H1 (cell line): Measurements from ENCODE around the gene SPACA7.

ENCODE experiments used
- CEBPB ChIP-seq: IDR thresholded peaks from 2 replicates; pipeline ENCODE4 v1.6.1; 2012; ENCODE audit warnings: low read depth, low read length
- EP300 ChIP-seq, 2 experiments: IDR thresholded peaks; 1 replicate in 1 of 2; 2 replicates in 1 of 2; pipeline ENCODE4 v1.6.1; 2011 to 2012; ENCODE audit warnings: low read depth in 2 of 2, low read length in 2 of 2, mild to moderate bottlenecking in 2 of 2, borderline replicate concordance in 1 of 2, inconsistent platforms in 1 of 2, moderate library complexity in 1 of 2
- EZH2 ChIP-seq: fragments of 200-600 bp; sonication (generic); IDR thresholded peaks from 2 replicates; pipeline ENCODE4 v1.7.1; 2012; ENCODE audit warnings: low read depth, mild to moderate bottlenecking, moderate library complexity, low read length, inconsistent platforms; ENCODE audit not compliant: severe bottlenecking
- FOSL1 ChIP-seq: IDR thresholded peaks from 2 replicates; pipeline ENCODE4 v1.6.1; 2011; ENCODE audit warnings: mild to moderate bottlenecking, low read depth, low read length, moderate library complexity; ENCODE audit not compliant: insufficient read depth
- JUN ChIP-seq: IDR thresholded peaks from 2 replicates; pipeline ENCODE4 v1.6.1; 2011; ENCODE audit warnings: low read depth, mild to moderate bottlenecking, improper control_type of control experiment, low read length
- MAFK ChIP-seq: IDR thresholded peaks from 2 replicates; pipeline ENCODE4 v1.6.1; 2012; ENCODE audit warnings: low read depth, mild to moderate bottlenecking, improper control_type of control experiment, low read length
- POLR2A ChIP-seq, 2 experiments: IDR thresholded peaks; 1 replicate in 1 of 2; 2 replicates in 1 of 2; pipeline ENCODE4 v1.6.1; 2011; ENCODE audit warnings: low read depth in 2 of 2, low read length in 2 of 2, mild to moderate bottlenecking in 2 of 2; ENCODE audit errors: control extremely low read depth in 1 of 2
- POLR2AphosphoS5 ChIP-seq: IDR thresholded peaks from 2 replicates; pipeline ENCODE4 v1.6.1; 2011; ENCODE audit warnings: low read depth, low read length
- SIN3A ChIP-seq, 2 experiments: IDR thresholded peaks in 1 of 2; conservative IDR thresholded peaks in 1 of 2; 2 replicates each; pipeline ENCODE4 v1.6.1; 2011 to 2012; ENCODE audit warnings: low read length in 2 of 2, improper control_type of control experiment in 1 of 2, low read depth in 1 of 2, mild to moderate bottlenecking in 1 of 2
- TBP ChIP-seq: IDR thresholded peaks from 2 replicates; pipeline ENCODE4 v1.6.1; 2011; ENCODE audit warnings: low read depth, low read length, improper control_type of control experiment
- TEAD4 ChIP-seq: IDR thresholded peaks from 2 replicates; pipeline ENCODE4 v1.6.1; 2012; ENCODE audit warnings: low read depth, low read length, inconsistent platforms, mixed read lengths
- ZNF274 ChIP-seq: IDR thresholded peaks from 2 replicates; pipeline ENCODE4 v1.7.0; 2012; ENCODE audit warnings: low read length, borderline replicate concordance; ENCODE audit errors: extremely low read depth
- TF ChIP-seq, protein P1 (sequence below), 3 experiments: IDR thresholded peaks; 1 replicate in 2 of 3; 2 replicates in 1 of 3; pipeline versions ENCODE4 v1.5.1 to v1.6.1; 2011; ENCODE audit warnings: low read length in 3 of 3, mild to moderate bottlenecking in 3 of 3, inconsistent platforms in 2 of 3, low read depth in 1 of 3, moderate library complexity in 1 of 3; ENCODE audit not compliant: insufficient read depth in 1 of 3; ENCODE audit errors: control extremely low read depth in 1 of 3

GRCh38 chr13:112462408-112462807, 86.3 kb downstream of the SPACA7 start:
- no peak for TF ChIP-seq POLR2A (IDR thresholded peaks at IDR 0.05; ENCODE audit: control extremely low read depth in 1 of 2, low read depth in 2 of 2, low read length in 2 of 2)
- no peak for TF ChIP-seq POLR2AphosphoS5
- TF ChIP-seq FOSL1 = no peak
- TF ChIP-seq ZNF274 = no peak
- TF ChIP-seq, protein P1, sequence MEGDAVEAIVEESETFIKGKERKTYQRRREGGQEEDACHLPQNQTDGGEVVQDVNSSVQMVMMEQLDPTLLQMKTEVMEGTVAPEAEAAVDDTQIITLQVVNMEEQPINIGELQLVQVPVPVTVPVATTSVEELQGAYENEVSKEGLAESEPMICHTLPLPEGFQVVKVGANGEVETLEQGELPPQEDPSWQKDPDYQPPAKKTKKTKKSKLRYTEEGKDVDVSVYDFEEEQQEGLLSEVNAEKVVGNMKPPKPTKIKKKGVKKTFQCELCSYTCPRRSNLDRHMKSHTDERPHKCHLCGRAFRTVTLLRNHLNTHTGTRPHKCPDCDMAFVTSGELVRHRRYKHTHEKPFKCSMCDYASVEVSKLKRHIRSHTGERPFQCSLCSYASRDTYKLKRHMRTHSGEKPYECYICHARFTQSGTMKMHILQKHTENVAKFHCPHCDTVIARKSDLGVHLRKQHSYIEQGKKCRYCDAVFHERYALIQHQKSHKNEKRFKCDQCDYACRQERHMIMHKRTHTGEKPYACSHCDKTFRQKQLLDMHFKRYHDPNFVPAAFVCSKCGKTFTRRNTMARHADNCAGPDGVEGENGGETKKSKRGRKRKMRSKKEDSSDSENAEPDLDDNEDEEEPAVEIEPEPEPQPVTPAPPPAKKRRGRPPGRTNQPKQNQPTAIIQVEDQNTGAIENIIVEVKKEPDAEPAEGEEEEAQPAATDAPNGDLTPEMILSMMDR (IDR thresholded peaks at IDR 0.05; ENCODE audit: control extremely low read depth in 1 of 3, insufficient read depth in 1 of 3, low read depth in 1 of 3, low read length in 3 of 3) = no peak
- TF ChIP-seq EZH2 = no peak
- TF ChIP-seq EP300 (IDR thresholded peaks at IDR 0.05; ENCODE audit: borderline replicate concordance in 1 of 2, low read depth in 2 of 2, low read length in 2 of 2) = no peak
- no peak for TF ChIP-seq SIN3A (conservative IDR thresholded peaks at IDR 0.05 in 1 of 2, IDR thresholded peaks at IDR 0.05 in 1 of 2; ENCODE audit: low read depth in 1 of 2, low read length in 2 of 2)
- TF ChIP-seq MAFK = no peak
- no peak for TF ChIP-seq JUN
- TF ChIP-seq CEBPB = no peak
- no peak for TF ChIP-seq TBP
- no peak for TF ChIP-seq TEAD4
